Suprapubic skin (tissue), 4 donors: Measurements from ENCODE around the gene ILDR2. TPM values are rescaled to one million over a fixed set of nuclear protein-coding genes. Genes with fewer than 3 reads are reported as not detected.

Experiments
- DNase-seq, 2 donors: peaks; one replicate each; pipeline ENCODE4 v3.0.0-alpha.2; 2019; ENCODE audit warnings: low spot score in 2 of 2
- H3K27ac ChIP-seq: fragments of 200-600 bp; sonication (generic); one replicate; pipeline ENCODE4 v1.5.1; 2019
- H3K27me3 ChIP-seq: fragments of 200-600 bp; sonication (generic); one replicate; pipeline ENCODE4 v1.5.1; 2019
- H3K36me3 ChIP-seq: fragments of 200-600 bp; sonication (generic); one replicate; pipeline ENCODE4 v1.5.1; 2019
- H3K4me1 ChIP-seq: fragments of 200-600 bp; sonication (generic); one replicate; pipeline ENCODE4 v1.5.1; 2019
- H3K4me3 ChIP-seq: fragments of 200-600 bp; sonication (generic); one replicate; pipeline ENCODE4 v1.5.1; 2019; ENCODE audit warnings: mild to moderate bottlenecking
- H3K9me3 ChIP-seq: fragments of 200-600 bp; sonication (generic); one replicate; pipeline ENCODE4 v1.5.1; 2019
- EP300 ChIP-seq: sonication (generic); formaldehyde crosslinking; IDR thresholded peaks from one replicate; pipeline ENCODE4 v1.6.1; 2017; ENCODE audit warnings: antibody characterized with exemption
- POLR2A ChIP-seq, 2 donors: fragments of 450-650 bp; IDR thresholded peaks; one replicate each; pipeline ENCODE4 v1.6.1; 2017; ENCODE audit warnings: antibody characterized with exemption in 2 of 2, mild to moderate bottlenecking in 2 of 2, moderate library complexity in 2 of 2
- POLR2AphosphoS5 ChIP-seq, 3 donors: sonication (generic); formaldehyde crosslinking; IDR thresholded peaks; one replicate each; pipeline ENCODE4 v1.6.1; 2017; ENCODE audit warnings: antibody characterized with exemption in 3 of 3
- WGBS: methylation state at CpG from one replicate; pipeline ENCODE4 v1.1.5; 2018; 5-methylcytosine and 5-hydroxymethylcytosine counted together
- total RNA-seq, 4 donors: library from RNA; depleted of rRNA; stranded (reverse); fragments of >200 nt; gene quantifications; one replicate each; pipeline ENCODE4 v1.1.0, GENCODE V29; 2016
- TF ChIP-seq, protein P1 (sequence below), 2 donors: fragments of 200-600 bp in 1 of 2; fragments of 450-650 bp in 1 of 2; sonication (generic) in 1 of 2; IDR thresholded peaks; one replicate each; pipeline ENCODE4 v1.5.1; 2016 to 2019; ENCODE audit warnings: antibody characterized with exemption in 2 of 2, mild to moderate bottlenecking in 1 of 2, moderate library complexity in 1 of 2

Gene ILDR2
- total RNA-seq, 4 donors from 2014 or later, result 0.47 to 0.70 (median 0.48) TPM; not detected in 1

GRCh38 chr1:166969074-166969677 lies 6.2 kb downstream of the ILDR2 start:
- no peaks in the 10 kb centered on the region for H3K36me3 ChIP-seq
- peaks cover 72% of the 10 kb centered on the region for H3K27me3 ChIP-seq
- no peak overlapping the region for H3K4me3 ChIP-seq
- 88% methylated on average over 5 of the region's 5 CpGs for WGBS
- TF ChIP-seq, protein P1, sequence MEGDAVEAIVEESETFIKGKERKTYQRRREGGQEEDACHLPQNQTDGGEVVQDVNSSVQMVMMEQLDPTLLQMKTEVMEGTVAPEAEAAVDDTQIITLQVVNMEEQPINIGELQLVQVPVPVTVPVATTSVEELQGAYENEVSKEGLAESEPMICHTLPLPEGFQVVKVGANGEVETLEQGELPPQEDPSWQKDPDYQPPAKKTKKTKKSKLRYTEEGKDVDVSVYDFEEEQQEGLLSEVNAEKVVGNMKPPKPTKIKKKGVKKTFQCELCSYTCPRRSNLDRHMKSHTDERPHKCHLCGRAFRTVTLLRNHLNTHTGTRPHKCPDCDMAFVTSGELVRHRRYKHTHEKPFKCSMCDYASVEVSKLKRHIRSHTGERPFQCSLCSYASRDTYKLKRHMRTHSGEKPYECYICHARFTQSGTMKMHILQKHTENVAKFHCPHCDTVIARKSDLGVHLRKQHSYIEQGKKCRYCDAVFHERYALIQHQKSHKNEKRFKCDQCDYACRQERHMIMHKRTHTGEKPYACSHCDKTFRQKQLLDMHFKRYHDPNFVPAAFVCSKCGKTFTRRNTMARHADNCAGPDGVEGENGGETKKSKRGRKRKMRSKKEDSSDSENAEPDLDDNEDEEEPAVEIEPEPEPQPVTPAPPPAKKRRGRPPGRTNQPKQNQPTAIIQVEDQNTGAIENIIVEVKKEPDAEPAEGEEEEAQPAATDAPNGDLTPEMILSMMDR (IDR thresholded peaks at IDR 0.05), result no peak
- TF ChIP-seq EP300 (no peak), POLR2A (IDR thresholded peaks at IDR 0.05) (no peak), POLR2AphosphoS5 (IDR thresholded peaks at IDR 0.05) (no peak)
- no peak overlapping the region for H3K27ac ChIP-seq
- DNase-seq, result no peak
- no peaks in the 10 kb centered on the region for H3K4me1 ChIP-seq
- H3K9me3 ChIP-seq, result no peaks in the 10 kb centered on the region

- H3K36me3 ChIP-seq, result no peaks in the 10 kb centered on the region
- H3K9me3 ChIP-seq, result no peaks in the 10 kb centered on the region
- no peak overlapping the region for H3K27ac ChIP-seq
- WGBS, result 94% methylated on average over 1 of the region's 1 CpG
- no peak for DNase-seq
- TF ChIP-seq POLR2AphosphoS5 (IDR thresholded peaks at IDR 0.05), result no peak
- no peak for TF ChIP-seq POLR2A (IDR thresholded peaks at IDR 0.05)
- TF ChIP-seq, protein P1 (IDR thresholded peaks at IDR 0.05), result no peak
- TF ChIP-seq EP300, result no peak
- H3K4me1 ChIP-seq, result no peaks in the 10 kb centered on the region
- no peak overlapping the region for H3K4me3 ChIP-seq
- peaks cover 18% of the 10 kb centered on the region for H3K27me3 ChIP-seq
These were observed 14.4 kb downstream of the ILDR2 start for GRCh38 chr1:166960858-166961474.

- Histone ChIP-seq H3K36me3 (no peaks in the 10 kb centered on the region), H3K4me1 (no peaks in the 10 kb centered on the region), H3K9me3 (no peaks in the 10 kb centered on the region), H3K4me3 (no peak overlapping the region), H3K27me3 (peaks cover 16% of the 10 kb centered on the region), H3K27ac (no peak overlapping the region)
- no peak for DNase-seq
- TF ChIP-seq, protein P1 (IDR thresholded peaks at IDR 0.05), result no peak
- TF ChIP-seq POLR2AphosphoS5 (IDR thresholded peaks at IDR 0.05) (no peak), POLR2A (IDR thresholded peaks at IDR 0.05) (no peak), EP300 (no peak)
- 89% methylated on average over 2 of the region's 2 CpGs for WGBS
These were observed 18.5 kb downstream of the ILDR2 start for GRCh38 chr1:166956872-166957271.

GRCh38 chr1:166956057-166956850 lies 19.1 kb downstream of the ILDR2 start:
- Histone ChIP-seq H3K4me1 (no peaks in the 10 kb centered on the region), H3K27ac (no peak overlapping the region), H3K4me3 (no peak overlapping the region), H3K27me3 (peaks cover 15% of the 10 kb centered on the region), H3K36me3 (no peaks in the 10 kb centered on the region), H3K9me3 (no peaks in the 10 kb centered on the region)
- TF ChIP-seq POLR2A (IDR thresholded peaks at IDR 0.05) (no peak), EP300 (no peak)
- TF ChIP-seq, protein P1 (IDR thresholded peaks at IDR 0.05), result no peak
- WGBS, result 86% methylated on average over 2 of the region's 2 CpGs
- no peak for DNase-seq

DNA sequence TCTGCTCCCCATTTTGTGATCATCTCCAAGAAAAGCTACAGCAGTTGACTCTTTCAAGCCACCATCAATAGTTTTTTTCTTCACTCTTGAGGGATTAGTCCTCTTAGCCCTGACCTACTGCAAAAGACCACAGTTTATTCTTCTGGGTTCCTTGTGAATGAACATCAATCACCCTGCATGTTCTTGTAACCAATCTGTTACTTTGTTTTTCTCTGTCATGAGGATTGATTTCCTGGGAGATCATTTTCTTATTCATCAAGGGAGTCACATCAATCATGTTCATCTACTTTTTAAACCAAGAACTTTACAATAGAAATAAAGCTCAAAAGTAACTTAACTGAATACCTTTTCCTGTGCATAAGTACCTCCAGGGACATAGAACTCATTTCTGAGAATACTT lies 21.8 kb downstream of the ILDR2 start:
- DNase-seq, result no peak
- no peak overlapping the region for H3K4me3 ChIP-seq
- no peaks in the 10 kb centered on the region for H3K9me3 ChIP-seq
- H3K4me1 ChIP-seq, result no peaks in the 10 kb centered on the region
- no peak for TF ChIP-seq EP300
- TF ChIP-seq POLR2AphosphoS5 (IDR thresholded peaks at IDR 0.05), result no peak
- TF ChIP-seq POLR2A (IDR thresholded peaks at IDR 0.05), result no peak
- TF ChIP-seq, protein P1 (IDR thresholded peaks at IDR 0.05), result no peak
- peaks cover 10% of the 10 kb centered on the region for H3K27me3 ChIP-seq
- H3K36me3 ChIP-seq, result no peaks in the 10 kb centered on the region
- H3K27ac ChIP-seq, result no peak overlapping the region
